Uterus (tissue), 4 donors: ENCODE data around the gene PPHLN1. TPM values are rescaled to one million over a fixed set of nuclear protein-coding genes. Genes with fewer than 3 reads are reported as not detected.

Source experiments
- DNase-seq, 2 donors: peaks; one replicate each; pipeline ENCODE4 v3.0.0-alpha.2; 2019 to 2020
- H3K27ac ChIP-seq, 2 donors: fragments of 200-600 bp; sonication (generic); 1 replicate in 1 of 2; 2 replicates in 1 of 2; pipeline ENCODE4 v1.5.1; 2016 to 2018
- H3K27me3 ChIP-seq, 2 donors: fragments of 200-600 bp; sonication (generic); one replicate each; pipeline ENCODE4 v1.5.1; 2018 to 2019; ENCODE audit warnings: control low read depth in 1 of 2
- H3K36me3 ChIP-seq, 2 donors: fragments of 200-600 bp; sonication (generic); one replicate each; pipeline ENCODE4 v1.5.1; 2019; ENCODE audit warnings: control low read depth in 1 of 2
- H3K4me1 ChIP-seq, 2 donors: fragments of 200-600 bp; sonication (generic); one replicate each; pipeline ENCODE4 v1.5.1; 2018 to 2019; ENCODE audit warnings: control low read depth in 1 of 2
- H3K4me3 ChIP-seq, 2 donors: fragments of 200-600 bp; sonication (generic); 1 replicate in 1 of 2; 2 replicates in 1 of 2; pipeline ENCODE4 v1.5.1; 2018 to 2019; ENCODE audit warnings: mild to moderate bottlenecking in 1 of 2
- H3K9me3 ChIP-seq, 2 donors: fragments of 200-600 bp; sonication (generic); one replicate each; pipeline ENCODE4 v1.5.1; 2019; ENCODE audit warnings: control low read depth in 1 of 2
- POLR2A ChIP-seq, 2 donors: fragments of 450-650 bp; IDR thresholded peaks; one replicate each; pipeline ENCODE4 v1.6.1; 2016; ENCODE audit warnings: antibody characterized with exemption in 2 of 2, mild to moderate bottlenecking in 1 of 2, moderate library complexity in 1 of 2
- intact Hi-C: fragments of 100-400 bp; cut with DNase I; formaldehyde crosslinking; loops from one replicate; pipeline ENCODE4 v1.15.1; 2023; ENCODE audit warnings: low total_unique reads
- total RNA-seq, 4 donors: library from RNA; depleted of rRNA in 3 of 4; stranded (reverse); fragments of >200 nt in 3 of 4; gene quantifications; one replicate each; pipeline versions ENCODE4 v1.1.0 to v1.2.4, GENCODE V29; 2014 to 2023
- TF ChIP-seq, protein P1 (sequence below), 4 experiments: fragments of 200-600 bp in 2 of 4; fragments of 450-650 bp in 2 of 4; sonication (generic) in 2 of 4; IDR thresholded peaks; one replicate each; pipeline ENCODE4 v1.5.1; 2016 to 2019; ENCODE audit warnings: antibody characterized with exemption in 4 of 4, mild to moderate bottlenecking in 2 of 4, moderate library complexity in 1 of 4
- donor health status: DM: yes; HTN: yes; CAD: no.

Gene PPHLN1
- total RNA-seq, 4 donors from 2014 or later = 20.2 to 124 (median 53.3) TPM

DNA sequence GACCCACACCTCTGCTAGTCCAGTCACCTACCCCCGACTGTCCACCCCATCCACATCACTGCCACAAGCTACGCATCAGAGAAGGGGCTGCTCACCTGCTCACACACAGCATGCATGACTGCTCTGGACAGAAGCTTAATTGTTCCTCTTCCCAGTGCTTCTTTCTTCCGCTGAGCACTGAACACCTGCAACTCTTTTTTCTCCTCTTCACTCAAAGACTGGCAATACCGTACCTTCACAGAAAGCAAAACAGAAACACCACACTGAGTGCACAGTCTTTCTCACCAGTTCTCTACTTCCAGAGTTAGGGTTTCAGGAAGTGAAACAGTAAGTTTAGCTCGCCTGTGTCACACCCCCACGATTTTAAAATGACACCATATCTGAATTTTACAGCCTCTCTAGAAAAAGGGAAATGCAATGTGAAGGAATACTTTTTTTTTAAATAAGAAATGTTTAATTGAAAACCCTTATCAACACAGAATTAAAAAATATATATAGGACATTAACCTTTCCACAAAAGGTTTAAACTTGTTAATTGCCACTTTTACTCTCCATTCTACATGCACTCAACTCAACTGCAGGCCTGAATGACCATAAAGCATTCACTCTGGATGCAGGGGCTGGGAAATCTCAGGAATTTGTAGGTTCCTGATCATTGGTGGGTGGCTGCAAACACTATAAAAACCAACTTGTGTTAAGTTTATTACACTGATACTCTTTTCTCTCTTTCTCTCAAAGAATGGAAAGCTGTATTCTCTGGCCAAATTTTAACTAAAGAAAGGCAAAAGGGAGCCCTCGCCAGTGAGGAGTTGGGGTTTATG, 143.6 kb downstream of the PPHLN1 start:
- Histone ChIP-seq H3K27me3 (no peaks in the 10 kb centered on the region), H3K4me1 (peaks cover 0 to 2% of the 10 kb centered on the region in 2 donors), H3K36me3 (no peaks in the 10 kb centered on the region), H3K9me3 (no peaks in the 10 kb centered on the region), H3K4me3 (no peak overlapping the region), H3K27ac (no peak overlapping the region)
- no peak for DNase-seq
- intact Hi-C loops = no loop called here
- TF ChIP-seq, protein P1, sequence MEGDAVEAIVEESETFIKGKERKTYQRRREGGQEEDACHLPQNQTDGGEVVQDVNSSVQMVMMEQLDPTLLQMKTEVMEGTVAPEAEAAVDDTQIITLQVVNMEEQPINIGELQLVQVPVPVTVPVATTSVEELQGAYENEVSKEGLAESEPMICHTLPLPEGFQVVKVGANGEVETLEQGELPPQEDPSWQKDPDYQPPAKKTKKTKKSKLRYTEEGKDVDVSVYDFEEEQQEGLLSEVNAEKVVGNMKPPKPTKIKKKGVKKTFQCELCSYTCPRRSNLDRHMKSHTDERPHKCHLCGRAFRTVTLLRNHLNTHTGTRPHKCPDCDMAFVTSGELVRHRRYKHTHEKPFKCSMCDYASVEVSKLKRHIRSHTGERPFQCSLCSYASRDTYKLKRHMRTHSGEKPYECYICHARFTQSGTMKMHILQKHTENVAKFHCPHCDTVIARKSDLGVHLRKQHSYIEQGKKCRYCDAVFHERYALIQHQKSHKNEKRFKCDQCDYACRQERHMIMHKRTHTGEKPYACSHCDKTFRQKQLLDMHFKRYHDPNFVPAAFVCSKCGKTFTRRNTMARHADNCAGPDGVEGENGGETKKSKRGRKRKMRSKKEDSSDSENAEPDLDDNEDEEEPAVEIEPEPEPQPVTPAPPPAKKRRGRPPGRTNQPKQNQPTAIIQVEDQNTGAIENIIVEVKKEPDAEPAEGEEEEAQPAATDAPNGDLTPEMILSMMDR (IDR thresholded peaks at IDR 0.05) = no peak
- TF ChIP-seq POLR2A (IDR thresholded peaks at IDR 0.05) = no peak

- no peak for DNase-seq
- H3K36me3 ChIP-seq = no peaks in the 10 kb centered on the region
- no peak overlapping the region for H3K4me3 ChIP-seq
- intact Hi-C loops = no loop called here
- no peaks in the 10 kb centered on the region for H3K27me3 ChIP-seq
- H3K9me3 ChIP-seq = no peaks in the 10 kb centered on the region
- peaks cover 0 to 4% of the 10 kb centered on the region in 2 donors for H3K4me1 ChIP-seq
- no peak for TF ChIP-seq POLR2A (IDR thresholded peaks at IDR 0.05)
- TF ChIP-seq, protein P1 (IDR thresholded peaks at IDR 0.05) = no peak
- no peak overlapping the region for H3K27ac ChIP-seq
These were observed 146.4 kb downstream of the PPHLN1 start for GRCh38 chr12:42472376-42472775.

- TF ChIP-seq POLR2A (IDR thresholded peaks at IDR 0.05) = no peak
- TF ChIP-seq, protein P1 (IDR thresholded peaks at IDR 0.05) = no peak
- Histone ChIP-seq H3K27me3 (no peaks in the 10 kb centered on the region), H3K27ac (no peak overlapping the region), H3K4me1 (peaks cover 0 to 4% of the 10 kb centered on the region in 2 donors), H3K4me3 (no peak overlapping the region), H3K9me3 (no peaks in the 10 kb centered on the region), H3K36me3 (no peaks in the 10 kb centered on the region)
- DNase-seq = no peak
- intact Hi-C loops = no loop called here
These were observed 147.2 kb downstream of the PPHLN1 start for GRCh38 chr12:42473130-42473529.

GRCh38 chr12:42473561-42473960, 147.6 kb downstream of the PPHLN1 start:
- intact Hi-C loops = no loop called here
- no peak overlapping the region for H3K27ac ChIP-seq
- H3K36me3 ChIP-seq = no peaks in the 10 kb centered on the region
- H3K9me3 ChIP-seq = no peaks in the 10 kb centered on the region
- peaks cover 0 to 4% of the 10 kb centered on the region in 2 donors for H3K4me1 ChIP-seq
- DNase-seq = no peak
- TF ChIP-seq, protein P1 (IDR thresholded peaks at IDR 0.05) = no peak
- no peak for TF ChIP-seq POLR2A (IDR thresholded peaks at IDR 0.05)
- H3K4me3 ChIP-seq = no peak overlapping the region
- H3K27me3 ChIP-seq = no peaks in the 10 kb centered on the region

- Histone ChIP-seq H3K4me1 (peaks cover 0 to 4% of the 10 kb centered on the region in 2 donors), H3K27ac (no peak overlapping the region), H3K4me3 (no peak overlapping the region), H3K9me3 (no peaks in the 10 kb centered on the region), H3K27me3 (no peaks in the 10 kb centered on the region), H3K36me3 (no peaks in the 10 kb centered on the region)
- DNase-seq = no peak
- intact Hi-C loops = no loop called here
- TF ChIP-seq, protein P1 (IDR thresholded peaks at IDR 0.05) = no peak
- TF ChIP-seq POLR2A (IDR thresholded peaks at IDR 0.05) = no peak
These were observed 148.4 kb downstream of the PPHLN1 start for GRCh38 chr12:42474391-42474790.
